Measurements from ENCODE around the gene ZNF81. TPM values are rescaled to one million over a fixed set of nuclear protein-coding genes. Genes with fewer than 3 reads are reported as not detected.
"Not testable (repeated sequence)": the region's sequence is repeated elsewhere in the genome, so short reads cannot be mapped to it uniquely, and the experiment has no call there.

ZNF81 gene
- polyA plus RNA-seq (ENCODE audit: insufficient read length), result 3.8 TPM

- DNase-seq, result peak; percentile 94
Observed at GRCh38 chrX:47836164-47837072, at the start of gene ZNF81. TSS of gene ZNF81 (plus strand) at chrX:47836902. CDS start at chrX:47846268, 9,366 bp downstream.

DNA sequence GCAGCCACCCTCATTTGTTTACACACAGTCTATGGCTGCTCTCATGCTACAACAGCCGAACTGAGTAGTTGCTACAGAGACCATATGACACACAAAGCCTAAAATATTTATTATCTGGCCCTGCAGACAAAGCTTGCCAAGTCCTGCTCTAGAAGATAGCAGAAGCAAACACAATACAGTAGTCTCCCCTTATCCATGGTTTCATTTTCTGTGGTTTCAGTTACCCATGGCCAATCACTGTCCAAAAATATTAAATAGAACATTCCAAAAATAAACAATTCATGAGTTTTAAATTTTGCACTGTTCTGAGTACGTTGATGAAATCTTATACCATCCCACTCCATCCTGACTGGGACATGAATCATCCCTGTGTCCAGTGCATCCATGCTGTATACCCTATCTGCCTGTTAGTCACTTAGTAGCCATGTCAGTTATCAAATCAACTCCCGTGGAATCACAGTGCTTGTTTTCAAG, 40.2 kb upstream of the ZNF81 start:
- no peak for DNase-seq

DNA sequence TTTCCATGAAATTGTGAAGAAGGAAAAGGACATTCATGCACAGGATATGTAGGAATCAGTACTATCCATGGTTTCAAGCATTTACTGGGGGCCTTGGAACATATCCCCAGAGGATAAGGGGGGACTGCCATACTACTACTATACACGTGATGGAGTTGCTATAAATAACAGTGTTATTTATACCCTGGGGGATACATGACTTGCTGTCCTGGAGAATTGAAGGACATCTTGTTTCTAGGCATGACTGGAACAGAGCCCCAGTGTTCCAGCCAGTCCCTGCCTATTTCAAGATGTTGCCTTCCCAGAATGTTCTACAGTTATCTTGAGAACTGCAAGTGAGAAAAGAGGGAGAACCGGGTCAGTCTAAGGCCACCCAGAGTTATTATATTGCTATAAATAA, 39.6 kb upstream of the ZNF81 start:
- DNase-seq, result no peak

GRCh38 chrX:47798861-47799260, 37.8 kb upstream of the ZNF81 start:
- DNase-seq, result no peak

- DNase-seq, result no peak
Observed at GRCh38 chrX:47802589-47802988, 34.1 kb upstream of the ZNF81 start.

GRCh38 chrX:47803103-47803502, 33.6 kb upstream of the ZNF81 start:
- not testable (repeated sequence) for DNase-seq

DNA sequence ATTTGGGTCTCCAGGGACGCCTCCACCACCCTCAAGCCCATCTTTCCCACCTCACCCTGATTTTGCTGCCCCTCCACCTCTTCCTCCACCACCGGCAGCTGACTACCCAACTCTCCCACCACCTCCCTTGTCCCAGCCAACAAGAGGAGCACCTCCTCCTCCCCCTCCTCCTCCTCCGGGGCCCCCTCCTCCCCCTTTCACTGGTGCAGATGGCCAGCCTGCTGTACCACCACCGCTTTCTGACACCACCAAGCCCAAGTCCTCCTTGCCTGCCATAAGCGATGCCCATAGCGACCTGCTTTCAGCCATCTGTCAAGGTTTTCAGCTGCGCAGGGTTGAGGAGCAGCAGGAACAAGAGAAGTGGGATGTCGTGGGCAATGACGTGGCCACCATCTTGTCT, 32.4 kb upstream of the ZNF81 start:
- no peak for DNase-seq

GRCh38 chrX:47805844-47806243, 30.9 kb upstream of the ZNF81 start:
- DNase-seq, result not testable (repeated sequence)

DNA sequence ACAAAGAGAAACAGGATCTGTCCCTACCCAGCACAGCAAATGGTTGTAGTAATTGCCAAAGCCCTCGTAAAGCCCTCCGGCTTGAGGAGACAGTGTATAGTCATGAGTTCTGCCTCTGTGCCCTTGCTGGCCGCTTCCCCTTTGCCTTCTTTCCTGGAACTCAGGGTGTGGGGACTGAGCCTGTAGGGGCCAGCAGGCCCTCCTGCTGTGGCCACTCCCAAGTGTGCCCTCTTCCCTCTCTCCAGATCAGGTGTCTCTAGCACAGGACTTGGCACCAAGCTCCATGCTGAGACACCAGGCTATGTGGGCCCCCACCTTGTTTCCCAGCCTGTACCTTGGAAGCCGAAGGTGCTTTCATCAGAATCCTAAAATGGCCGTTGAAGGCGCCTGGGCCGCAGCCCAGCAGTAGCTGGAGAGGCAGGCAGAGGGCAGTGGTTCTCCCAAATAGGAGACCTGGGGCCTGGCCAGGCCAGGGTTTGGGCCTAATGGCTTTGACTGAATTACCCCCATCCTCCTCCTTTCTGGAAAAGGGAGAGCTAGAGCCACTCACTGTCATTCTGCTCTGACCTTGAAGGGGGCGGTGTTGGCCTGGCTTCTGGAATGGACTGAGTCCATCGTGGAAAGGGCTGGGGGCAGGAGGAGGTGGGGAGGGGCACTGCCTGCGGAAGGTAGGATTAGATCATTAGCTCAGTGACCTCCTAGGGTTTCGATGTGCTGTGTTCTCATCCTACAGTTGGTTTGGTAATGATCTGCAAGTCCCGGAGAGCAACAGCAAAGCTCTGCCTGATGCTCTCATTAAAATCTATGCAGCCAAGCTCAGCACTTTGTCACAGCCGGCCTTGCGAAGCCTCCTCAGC, 30.1 kb upstream of the ZNF81 start:
- not testable (repeated sequence) for DNase-seq

GRCh38 chrX:47807272-47807538, 29.5 kb upstream of the ZNF81 start:
- not testable (repeated sequence) for DNase-seq

DNA sequence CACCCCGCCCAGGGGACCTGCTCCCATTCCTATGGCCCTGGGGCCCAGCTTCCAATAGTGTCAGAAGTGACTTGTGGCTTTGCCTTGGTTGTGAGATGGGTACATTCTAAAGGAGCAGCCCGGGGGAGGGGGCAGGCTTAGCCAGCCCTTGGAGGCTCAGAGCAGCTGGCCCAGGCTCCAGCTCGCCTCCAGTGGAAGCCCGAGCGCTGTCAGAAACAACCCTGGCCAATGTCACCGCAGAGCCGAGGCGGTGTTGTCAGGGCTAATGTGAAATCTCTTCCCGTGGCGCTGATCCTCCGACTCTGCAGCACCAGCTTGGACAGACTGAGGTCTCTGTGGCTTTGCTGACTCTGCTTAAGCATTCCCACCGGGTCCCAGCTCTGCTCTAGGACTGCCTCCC, 29.2 kb upstream of the ZNF81 start:
- DNase-seq, result no peak

GRCh38 chrX:47808904-47809788, 27.6 kb upstream of the ZNF81 start:
- DNase-seq, result no peak

DNA sequence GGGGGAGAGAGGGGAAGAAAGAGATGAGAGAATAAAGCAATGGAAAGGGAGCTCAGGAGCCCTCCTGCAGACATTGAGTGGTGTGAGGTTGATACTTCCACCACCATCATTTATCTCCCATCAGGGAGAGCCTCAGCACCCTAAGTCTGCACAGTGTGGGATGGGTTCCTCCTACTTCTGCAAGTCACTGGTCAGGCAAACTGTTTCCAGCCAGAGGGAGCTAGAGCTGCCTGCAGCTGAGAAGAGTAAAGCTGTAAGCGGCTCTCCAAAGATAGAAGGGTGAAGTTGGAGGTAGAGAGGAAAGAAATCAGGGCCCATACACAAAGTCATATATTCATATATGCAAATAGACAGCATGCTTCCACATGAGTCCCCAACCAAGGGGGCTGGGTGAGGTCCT, 21.9 kb upstream of the ZNF81 start:
- DNase-seq, result no peak

DNA sequence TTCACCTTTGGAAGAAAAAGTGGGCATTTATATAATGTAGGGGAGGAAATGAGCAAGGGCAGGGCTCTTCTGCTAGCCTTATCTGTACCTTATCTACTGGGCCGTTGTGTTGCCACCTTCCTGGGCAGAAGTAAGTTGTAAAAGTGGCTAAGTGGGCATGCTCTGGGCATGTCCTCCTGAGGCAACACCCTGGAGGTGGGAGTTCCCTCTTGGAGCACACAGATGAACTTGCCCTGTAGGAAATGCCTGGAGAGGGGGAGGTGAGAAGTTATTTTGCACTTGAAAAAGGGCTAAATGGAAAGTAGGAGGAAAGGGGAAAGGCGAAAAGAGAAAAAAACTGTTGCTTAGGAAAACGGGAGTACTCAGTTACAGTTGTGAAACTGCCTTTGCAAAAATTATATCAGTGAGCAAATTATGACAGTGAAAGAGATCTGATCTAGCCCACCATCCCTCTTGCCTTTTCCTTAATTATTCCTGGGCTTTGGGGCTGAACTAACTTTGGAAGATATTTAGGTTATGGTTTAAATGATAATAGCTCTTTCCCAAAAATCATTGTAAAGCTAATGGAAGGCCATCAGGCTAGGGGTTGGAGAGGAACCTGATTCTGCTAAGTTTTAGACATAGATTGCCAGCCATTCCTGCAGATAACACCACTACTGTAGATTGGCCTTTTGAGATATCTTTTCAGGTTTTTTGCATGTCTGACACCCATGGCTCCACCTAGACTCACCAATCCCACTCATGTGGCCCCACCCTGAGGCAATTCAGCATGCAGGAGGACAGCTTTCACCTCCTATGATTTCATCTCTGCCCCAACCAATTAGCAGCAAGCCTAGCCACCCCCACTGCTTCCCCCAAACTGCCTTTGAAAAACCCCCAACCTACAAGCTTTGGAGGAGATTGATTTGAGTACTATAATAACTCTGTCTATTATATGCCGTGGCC, 20.5 kb upstream of the ZNF81 start:
- no peak for DNase-seq

DNA sequence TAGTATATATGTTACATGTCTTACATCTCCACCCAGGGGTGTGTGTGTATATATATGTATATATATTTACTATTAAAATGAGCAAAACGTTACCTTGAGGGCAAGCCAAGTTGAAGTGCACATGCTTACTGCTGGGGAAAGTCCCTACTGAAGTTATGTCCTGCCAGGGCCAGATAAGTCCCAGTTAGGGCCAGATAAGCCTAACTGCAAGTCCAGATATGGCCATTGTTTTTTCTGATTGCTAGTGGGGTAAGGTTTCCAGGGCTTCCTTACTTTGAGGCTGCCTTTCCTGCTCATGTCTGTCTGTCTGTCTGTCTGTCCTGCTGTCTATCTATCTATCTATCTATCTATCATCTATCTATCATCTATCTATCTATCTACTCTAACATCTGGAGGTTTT, 19.3 kb upstream of the ZNF81 start:
- DNase-seq, result no peak

DNA sequence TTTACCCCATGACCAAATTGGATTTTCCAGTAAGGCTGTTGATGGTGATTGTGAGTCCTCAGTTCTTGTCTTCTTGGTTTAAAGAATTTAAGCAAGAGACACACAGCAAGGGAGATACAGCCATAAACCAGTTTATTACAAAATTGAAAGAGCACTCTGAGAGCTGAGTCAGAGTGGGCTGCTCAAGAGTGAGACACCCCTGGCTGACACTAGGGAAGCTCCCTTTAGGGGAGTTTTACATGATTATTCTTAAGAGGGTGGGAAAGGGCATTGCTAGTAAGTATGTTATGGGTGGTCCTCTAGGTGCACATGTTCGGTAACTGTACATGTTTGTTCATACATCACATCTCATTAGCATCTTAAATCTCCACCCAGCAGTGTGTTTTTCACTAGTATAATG, 18.8 kb upstream of the ZNF81 start:
- no peak for DNase-seq

DNA sequence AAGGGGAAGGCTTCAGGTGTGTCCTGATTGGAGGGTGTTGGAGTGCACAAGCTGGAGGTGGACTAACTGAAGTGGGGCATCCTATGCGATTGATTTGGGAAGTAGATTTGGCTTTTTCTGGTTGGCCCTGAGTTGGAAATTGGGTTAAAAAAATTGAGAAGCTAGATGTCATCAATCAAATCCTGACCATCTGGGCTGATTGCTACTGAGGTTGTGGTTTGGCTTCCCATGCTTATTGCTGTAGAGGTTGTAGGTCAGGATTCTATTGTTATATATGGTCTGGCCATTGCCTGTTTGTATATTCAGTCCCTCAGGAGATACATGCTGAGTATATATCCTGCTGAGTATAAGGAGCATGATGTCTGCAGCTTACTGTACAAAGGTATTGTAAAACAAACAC, 7.7 kb upstream of the ZNF81 start:
- DNase-seq, result no peak

DNA sequence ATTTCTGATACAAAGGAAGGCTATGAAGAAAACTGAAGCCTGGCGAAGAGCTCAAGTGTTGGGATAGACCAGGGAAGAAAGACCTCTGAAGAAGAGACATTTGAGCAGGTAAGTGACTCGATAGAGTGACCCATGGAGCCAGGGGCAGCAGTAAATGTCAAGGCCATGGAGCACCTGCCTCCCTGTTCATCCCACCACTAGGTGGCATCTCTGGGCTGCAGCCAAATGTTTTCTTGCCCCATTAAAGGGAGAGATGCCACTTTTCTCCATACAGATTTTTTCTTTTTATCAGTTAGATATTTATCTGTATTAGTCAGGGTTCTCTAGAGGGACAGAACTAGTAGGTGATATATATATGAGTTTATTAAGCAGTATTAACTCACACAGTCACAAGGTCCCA, 4.9 kb upstream of the ZNF81 start:
- DNase-seq, result no peak

DNA sequence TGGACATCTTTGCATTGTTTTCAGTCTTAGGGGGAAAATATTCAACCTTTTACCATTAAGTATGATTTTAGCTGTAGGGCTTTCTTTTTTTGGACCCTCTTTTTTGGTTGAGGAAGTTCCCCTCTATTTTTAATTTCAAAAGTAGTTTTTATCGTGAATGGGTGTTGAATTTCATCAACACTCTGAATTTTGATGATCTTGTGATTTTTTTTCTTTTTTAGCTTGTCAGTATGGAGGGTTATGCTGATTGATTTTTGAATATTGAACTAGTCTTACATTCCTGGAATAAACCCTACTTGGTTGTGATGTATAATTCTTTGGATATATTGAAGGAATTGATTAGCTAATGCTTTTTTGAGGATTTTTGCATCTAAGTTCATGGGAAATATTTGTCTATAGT, 1.7 kb downstream of the ZNF81 start:
- DNase-seq, result no peak

DNA sequence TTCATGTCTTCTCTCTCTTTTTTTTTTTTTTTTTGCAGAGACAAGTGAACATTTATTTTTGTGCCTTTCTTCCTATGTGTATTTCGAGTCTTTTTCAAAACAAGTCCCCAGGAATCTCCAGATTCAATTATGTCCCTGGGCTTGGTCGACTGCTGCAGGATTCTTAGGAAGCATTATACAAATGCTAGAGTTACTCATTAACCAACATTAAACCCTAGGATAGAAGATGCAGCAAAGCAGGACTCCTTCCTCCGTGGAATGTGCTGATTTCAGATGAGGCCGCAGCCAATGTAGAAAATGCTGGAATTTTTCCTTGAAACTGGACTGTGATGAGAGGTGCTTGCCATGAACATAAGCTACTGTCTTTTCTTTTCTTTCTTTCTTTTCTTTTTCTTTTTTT, 3.4 kb downstream of the ZNF81 start:
- DNase-seq, result no peak

DNA sequence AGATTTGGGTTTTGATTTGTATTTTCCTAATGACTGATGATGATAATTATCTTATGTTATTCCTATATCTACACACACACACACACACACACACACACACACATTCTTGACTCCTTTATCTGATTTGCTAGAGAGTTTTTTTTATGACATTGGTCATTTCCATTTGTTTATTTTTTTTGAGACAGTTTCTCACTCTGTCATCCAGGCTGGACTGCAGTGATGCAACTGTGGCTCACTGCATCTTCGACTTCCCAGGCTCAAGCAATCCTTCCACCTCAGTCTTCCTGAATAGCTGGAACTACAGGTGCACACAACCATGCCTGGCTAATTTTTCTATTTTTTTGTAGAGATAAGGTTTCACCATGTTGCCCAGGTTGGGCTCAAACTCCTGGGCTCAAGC, 6.7 kb downstream of the ZNF81 start:
- DNase-seq, result no peak

GRCh38 chrX:47844117-47844516, 7.4 kb downstream of the ZNF81 start:
- no peak for DNase-seq
